Caco-2 (cell line): ENCODE measurements around the gene PTPN3. TPM values are rescaled to one million over a fixed set of nuclear protein-coding genes. Genes with fewer than 3 reads are reported as not detected.
"Not testable (repeated sequence)": the region's sequence is repeated elsewhere in the genome, so short reads cannot be mapped to it uniquely, and the experiment has no call there.

Experiments used
- Bru-seq: library from RNA; stranded (reverse); fragments of 400-500 nt; gene quantifications from one replicate; lab custom pipeline; 2021; lab: Mats Ljungman, UMichigan
- BruChase-seq, 2 experiments: library from RNA; stranded (reverse); fragments of 400-500 nt; gene quantifications; one replicate each; lab custom pipeline; 2021; lab: Mats Ljungman, UMichigan
- BruUV-seq: library from RNA; stranded (reverse); fragments of 400-500 nt; replicated peaks from 2 replicates; lab custom pipeline; 2021; lab: Mats Ljungman, UMichigan
- CTCF ChIA-PET: fragments of 300-600 bp; sonication (Branson Sonifier 250); formaldehyde crosslinking; loops from one replicate; lab custom pipeline; 2022; ENCODE audit warnings: antibody characterized with exemption; lab: Charles Lee
- POLR2A ChIA-PET: fragments of 300-600 bp; sonication (Branson Sonifier 250); formaldehyde crosslinking; loops from one replicate; lab custom pipeline; 2022; ENCODE audit warnings: antibody characterized with exemption; lab: Charles Lee
- DNase-seq, 2 experiments: peaks; one replicate each; pipeline versions ENCODE4 v3.0.0 to v3.0.0-alpha.2; 2020 to 2022
- H3K27me3 ChIP-seq: replicated peaks from 2 replicates; pipeline ENCODE4 v1.6.0; 2011; ENCODE audit warnings: low read length; ENCODE audit not compliant: control insufficient read depth, insufficient read depth
- H3K36me3 ChIP-seq: 2 replicates; pipeline ENCODE4 v1.5.1; 2011; ENCODE audit warnings: low read length; ENCODE audit not compliant: control insufficient read depth, insufficient read depth
- H3K4me1 ChIP-seq: fragments of 250-450 bp; sonication (Bioruptor Pico); 2 replicates; pipeline ENCODE4 v1.5.1; 2020; ENCODE audit warnings: mild to moderate bottlenecking
- H3K4me3 ChIP-seq: 2 replicates; pipeline ENCODE4 v1.5.1; 2011; ENCODE audit warnings: low read depth, mild to moderate bottlenecking, control low read depth, low read length
- H3K9me3 ChIP-seq: fragments of 250-450 bp; sonication (Bioruptor Pico); 2 replicates; pipeline ENCODE4 v1.5.1; 2020; ENCODE audit warnings: mild to moderate bottlenecking, moderate library complexity
- H3K27ac Mint-ChIP-seq: one replicate; pipeline ENCODE4 v1.8.0; 2022; ENCODE audit warnings: mixed read lengths; ENCODE audit not compliant: unreplicated experiment
- H3K27me3 Mint-ChIP-seq: one replicate; pipeline ENCODE4 v1.8.0; 2022; ENCODE audit warnings: mixed read lengths; ENCODE audit not compliant: insufficient read depth, unreplicated experiment
- H3K36me3 Mint-ChIP-seq: one replicate; pipeline ENCODE4 v1.8.0; 2022; ENCODE audit warnings: mild to moderate bottlenecking, mixed read lengths; ENCODE audit not compliant: insufficient read depth, unreplicated experiment
- H3K4me1 Mint-ChIP-seq: one replicate; pipeline ENCODE4 v1.8.0; 2022; ENCODE audit warnings: low read depth, mixed read lengths; ENCODE audit not compliant: unreplicated experiment
- H3K4me3 Mint-ChIP-seq: one replicate; pipeline ENCODE4 v1.8.0; 2022; ENCODE audit warnings: mild to moderate bottlenecking, moderate library complexity, mixed read lengths; ENCODE audit not compliant: unreplicated experiment
- H3K9me3 Mint-ChIP-seq: one replicate; pipeline ENCODE4 v1.8.0; 2022; ENCODE audit warnings: mixed read lengths; ENCODE audit not compliant: unreplicated experiment
- intact Hi-C: fragments of 100-400 bp; cut with micrococcal nuclease; formaldehyde crosslinking; loops from one replicate; pipeline ENCODE4 v1.10.0; 2022; ENCODE audit not compliant: unreplicated experiment
- long read RNA-seq: library from polyadenylated mRNA; stranded (forward); transcript quantifications from one replicate; pipeline ENCODE4 v2.0.0, GENCODE V29; 2022
- total RNA-seq: library from RNA; stranded (reverse); gene quantifications from 2 replicates; pipeline ENCODE4 v1.2.3, GENCODE V29; 2022
- TF ChIP-seq, protein P1 (sequence below), 2 experiments: fragments of 200-600 bp in 1 of 2; IDR thresholded peaks; 1 replicate in 1 of 2; 2 replicates in 1 of 2; pipeline versions ENCODE4 v1.5.1 to v1.8.0; 2011 to 2022; ENCODE audit warnings: antibody characterized with exemption in 1 of 2, control low read depth in 1 of 2, inconsistent platforms in 1 of 2, low read depth in 1 of 2, low read length in 1 of 2, mild to moderate bottlenecking in 1 of 2, moderate library complexity in 1 of 2; ENCODE audit not compliant: insufficient read depth in 1 of 2, severe bottlenecking in 1 of 2, unreplicated experiment in 1 of 2

The PTPN3 gene, protein sequence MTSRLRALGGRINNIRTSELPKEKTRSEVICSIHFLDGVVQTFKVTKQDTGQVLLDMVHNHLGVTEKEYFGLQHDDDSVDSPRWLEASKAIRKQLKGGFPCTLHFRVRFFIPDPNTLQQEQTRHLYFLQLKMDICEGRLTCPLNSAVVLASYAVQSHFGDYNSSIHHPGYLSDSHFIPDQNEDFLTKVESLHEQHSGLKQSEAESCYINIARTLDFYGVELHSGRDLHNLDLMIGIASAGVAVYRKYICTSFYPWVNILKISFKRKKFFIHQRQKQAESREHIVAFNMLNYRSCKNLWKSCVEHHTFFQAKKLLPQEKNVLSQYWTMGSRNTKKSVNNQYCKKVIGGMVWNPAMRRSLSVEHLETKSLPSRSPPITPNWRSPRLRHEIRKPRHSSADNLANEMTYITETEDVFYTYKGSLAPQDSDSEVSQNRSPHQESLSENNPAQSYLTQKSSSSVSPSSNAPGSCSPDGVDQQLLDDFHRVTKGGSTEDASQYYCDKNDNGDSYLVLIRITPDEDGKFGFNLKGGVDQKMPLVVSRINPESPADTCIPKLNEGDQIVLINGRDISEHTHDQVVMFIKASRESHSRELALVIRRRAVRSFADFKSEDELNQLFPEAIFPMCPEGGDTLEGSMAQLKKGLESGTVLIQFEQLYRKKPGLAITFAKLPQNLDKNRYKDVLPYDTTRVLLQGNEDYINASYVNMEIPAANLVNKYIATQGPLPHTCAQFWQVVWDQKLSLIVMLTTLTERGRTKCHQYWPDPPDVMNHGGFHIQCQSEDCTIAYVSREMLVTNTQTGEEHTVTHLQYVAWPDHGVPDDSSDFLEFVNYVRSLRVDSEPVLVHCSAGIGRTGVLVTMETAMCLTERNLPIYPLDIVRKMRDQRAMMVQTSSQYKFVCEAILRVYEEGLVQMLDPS
- total RNA-seq, result 12.1 and 12.4 TPM in 2 replicates
- Bru-seq, nascent RNA, result percentile 69 among the genes with signal in this experiment
- percentile 68 among the genes with signal in this experiment for BruChase-seq, experiment 1, labeled RNA remaining after a 2-hour chase
- BruChase-seq, experiment 2, labeled RNA remaining after a 6-hour chase, result percentile 66 among the genes with signal in this experiment
- long read RNA-seq, full-length matches to known transcripts, result 6 of 17 reads
- long read RNA-seq, partial matches to known transcripts, result 4 of 17 reads
- long read RNA-seq, other reads (novel, unspliced or antisense), result 7 of 17 reads

DNA sequence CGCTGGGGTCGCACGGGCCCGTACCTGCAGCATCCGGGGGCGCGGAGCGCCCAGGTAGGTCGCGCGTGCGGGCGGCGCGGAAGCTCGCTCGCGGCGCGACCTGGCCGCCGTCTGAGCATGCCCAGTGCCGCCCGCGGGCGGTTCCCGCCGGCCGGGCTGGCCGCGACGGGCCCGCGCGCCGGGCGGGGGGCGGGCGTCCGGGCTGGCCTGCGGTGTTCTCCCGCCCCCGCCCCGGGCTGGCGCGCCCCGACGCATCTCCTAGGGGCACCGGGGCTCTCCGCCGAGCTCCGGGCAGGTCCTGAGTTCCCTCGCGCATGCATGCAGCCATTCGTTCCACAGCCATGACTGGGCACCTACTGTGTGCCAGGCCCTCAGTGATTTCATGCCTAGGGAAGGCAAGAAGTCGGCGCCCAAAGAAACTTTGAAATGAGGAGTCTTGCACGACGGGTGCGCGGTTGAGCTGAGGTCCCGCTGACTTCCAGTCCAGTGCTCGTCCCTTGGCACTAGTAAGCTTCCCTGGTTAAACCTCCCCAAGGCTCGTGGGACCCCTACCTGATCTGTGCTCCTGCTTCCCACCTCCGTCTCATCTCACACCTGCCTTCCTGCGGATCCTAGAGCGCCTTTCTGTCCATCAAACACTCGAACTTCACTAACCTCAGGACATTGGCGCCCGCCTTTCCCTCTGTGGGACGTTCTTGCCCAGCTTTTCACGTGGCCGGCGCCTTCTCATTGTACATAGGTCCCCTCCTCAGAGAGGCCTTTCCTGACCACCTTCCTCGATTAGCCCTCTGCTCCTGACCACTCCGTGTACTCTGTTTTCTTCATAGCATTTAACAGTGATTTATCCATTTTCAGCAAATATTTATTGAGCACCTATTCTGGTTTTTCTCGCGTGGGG is at the start of gene PTPN3:
Gene PTPN3, minus strand, starts transcription at position 113 of the 898 bp plus-strand sequence. CDS start 34,873 bp downstream, outside the sequence.
- ChIA-PET POLR2A (interaction anchor here (0.5 to 1.7 kb wide), 2 partner anchors 21 to 169 kb away, joined by 6 to 7 read pairs; no protein-coding TSS in a partner anchor), CTCF (no interaction called here)
- Mint-ChIP-seq H3K27ac (peak within 1 kb of the TSS; percentile 34), H3K4me1 (peaks cover 23% of the 10 kb centered on the region), H3K36me3 (peaks cover 6% of the 10 kb centered on the region), H3K4me3 (peak within 1 kb of the TSS; percentile 83), H3K27me3 (no peaks in the 10 kb centered on the region), H3K9me3 (no peaks in the 10 kb centered on the region)
- TF ChIP-seq, protein P1, sequence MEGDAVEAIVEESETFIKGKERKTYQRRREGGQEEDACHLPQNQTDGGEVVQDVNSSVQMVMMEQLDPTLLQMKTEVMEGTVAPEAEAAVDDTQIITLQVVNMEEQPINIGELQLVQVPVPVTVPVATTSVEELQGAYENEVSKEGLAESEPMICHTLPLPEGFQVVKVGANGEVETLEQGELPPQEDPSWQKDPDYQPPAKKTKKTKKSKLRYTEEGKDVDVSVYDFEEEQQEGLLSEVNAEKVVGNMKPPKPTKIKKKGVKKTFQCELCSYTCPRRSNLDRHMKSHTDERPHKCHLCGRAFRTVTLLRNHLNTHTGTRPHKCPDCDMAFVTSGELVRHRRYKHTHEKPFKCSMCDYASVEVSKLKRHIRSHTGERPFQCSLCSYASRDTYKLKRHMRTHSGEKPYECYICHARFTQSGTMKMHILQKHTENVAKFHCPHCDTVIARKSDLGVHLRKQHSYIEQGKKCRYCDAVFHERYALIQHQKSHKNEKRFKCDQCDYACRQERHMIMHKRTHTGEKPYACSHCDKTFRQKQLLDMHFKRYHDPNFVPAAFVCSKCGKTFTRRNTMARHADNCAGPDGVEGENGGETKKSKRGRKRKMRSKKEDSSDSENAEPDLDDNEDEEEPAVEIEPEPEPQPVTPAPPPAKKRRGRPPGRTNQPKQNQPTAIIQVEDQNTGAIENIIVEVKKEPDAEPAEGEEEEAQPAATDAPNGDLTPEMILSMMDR (IDR thresholded peaks at IDR 0.05; ENCODE audit: insufficient read depth in 1 of 2, low read depth in 1 of 2, low read length in 1 of 2, severe bottlenecking in 1 of 2, unreplicated experiment in 1 of 2), result no peak
- Histone ChIP-seq H3K9me3 (no peaks in the 10 kb centered on the region), H3K36me3 (no peaks in the 10 kb centered on the region; the same call in 1 of the 2 replicates), H3K4me1 (peaks cover 16% of the 10 kb centered on the region), H3K4me3 (peak within 1 kb of the TSS; percentile 73), H3K27me3 (no peaks in the 10 kb centered on the region)
- BruUV-seq, result no TSS peak
- DNase-seq, result peak in 1 of 2 experiments; percentile 57
- intact Hi-C loops, result loop anchor here (1.0 to 2.0 kb wide), 2 partner anchors 21 to 22 kb away; no protein-coding TSS in a partner anchor

GRCh38 chr9:109544954-109545353 is 46.8 kb upstream of the PTPN3 start:
- peaks cover 17% of the 10 kb centered on the region for H3K9me3 Mint-ChIP-seq
- BruUV-seq, CTCF ChIA-PET, H3K4me1 Mint-ChIP-seq, POLR2A ChIA-PET, H3K36me3 Mint-ChIP-seq, H3K27me3 Mint-ChIP-seq, H3K27me3 ChIP-seq, H3K36me3 ChIP-seq, H3K4me1 ChIP-seq, H3K4me3 Mint-ChIP-seq, DNase-seq, H3K27ac Mint-ChIP-seq, intact Hi-C loops, H3K4me3 ChIP-seq: not testable (repeated sequence)
- peaks cover 19% of the 10 kb centered on the region for H3K9me3 ChIP-seq

DNA sequence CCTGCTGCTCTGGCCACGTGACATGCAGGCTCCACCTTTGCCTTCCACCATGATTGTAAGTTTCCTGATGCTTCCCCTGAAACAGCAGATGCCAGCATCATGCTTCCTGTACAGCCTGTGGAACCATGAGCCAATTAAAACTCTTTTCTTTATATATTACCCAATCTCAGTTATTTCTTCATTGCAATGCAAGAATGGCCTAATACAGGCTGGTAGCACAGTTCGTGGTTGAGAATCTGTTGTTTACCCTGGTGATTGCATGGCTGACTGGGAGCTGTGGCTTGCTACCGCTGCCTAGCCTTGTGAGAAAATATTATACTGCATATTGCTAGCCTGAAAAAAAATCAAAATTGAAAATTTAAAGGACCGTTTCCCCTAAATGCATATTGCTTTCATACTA is 44.8 kb upstream of the PTPN3 start:
- no peak overlapping the region for H3K4me3 ChIP-seq
- Mint-ChIP-seq H3K27me3 (peaks cover 11% of the 10 kb centered on the region), H3K4me1 (no peaks in the 10 kb centered on the region), H3K36me3 (no peaks in the 10 kb centered on the region), H3K27ac (no peak overlapping the region), H3K9me3 (peaks cover 17% of the 10 kb centered on the region), H3K4me3 (no peak overlapping the region)
- ChIA-PET POLR2A (no interaction called here), CTCF (no interaction called here)
- BruUV-seq, result no TSS peak
- no peaks in the 10 kb centered on the region for H3K36me3 ChIP-seq
- TF ChIP-seq, protein P1 (IDR thresholded peaks at IDR 0.05; ENCODE audit: insufficient read depth in 1 of 2, low read depth in 1 of 2, low read length in 1 of 2, severe bottlenecking in 1 of 2, unreplicated experiment in 1 of 2), result no peak
- no peaks in the 10 kb centered on the region for H3K4me1 ChIP-seq
- peaks cover 11% of the 10 kb centered on the region for H3K9me3 ChIP-seq
- intact Hi-C loops, result no loop called here
- H3K27me3 ChIP-seq, result no peaks in the 10 kb centered on the region
- no peak for DNase-seq
